ENCODE data around the gene ZEB1.

DNA sequence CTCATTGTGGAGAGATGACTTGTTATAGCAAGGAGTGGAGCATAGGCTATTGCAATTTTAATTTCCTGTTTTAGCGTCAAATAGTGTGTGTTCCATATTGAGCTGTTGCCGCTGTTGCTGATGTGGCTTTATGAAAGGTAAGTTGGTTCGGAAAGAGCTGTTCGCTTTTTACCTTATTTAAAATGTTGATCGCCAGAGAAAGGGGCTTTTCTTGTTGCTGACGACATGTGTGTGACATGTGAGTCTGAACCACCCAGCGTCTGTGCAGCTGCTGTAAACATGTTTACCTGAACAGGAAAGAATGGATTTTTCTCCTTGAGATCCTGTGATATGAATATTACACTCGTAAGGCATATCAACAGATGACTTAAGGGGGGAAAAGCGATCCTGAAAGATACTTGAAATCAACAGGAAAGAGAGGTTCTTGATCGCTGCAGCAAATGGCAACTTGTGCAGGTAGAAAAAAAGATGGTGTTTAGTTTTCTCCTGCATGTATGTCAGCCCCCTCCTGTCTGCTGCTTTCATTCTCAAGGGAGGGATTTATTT lies 2.5 kb downstream of the ZEB1 start:
- TF ChIP-seq, protein P1, sequence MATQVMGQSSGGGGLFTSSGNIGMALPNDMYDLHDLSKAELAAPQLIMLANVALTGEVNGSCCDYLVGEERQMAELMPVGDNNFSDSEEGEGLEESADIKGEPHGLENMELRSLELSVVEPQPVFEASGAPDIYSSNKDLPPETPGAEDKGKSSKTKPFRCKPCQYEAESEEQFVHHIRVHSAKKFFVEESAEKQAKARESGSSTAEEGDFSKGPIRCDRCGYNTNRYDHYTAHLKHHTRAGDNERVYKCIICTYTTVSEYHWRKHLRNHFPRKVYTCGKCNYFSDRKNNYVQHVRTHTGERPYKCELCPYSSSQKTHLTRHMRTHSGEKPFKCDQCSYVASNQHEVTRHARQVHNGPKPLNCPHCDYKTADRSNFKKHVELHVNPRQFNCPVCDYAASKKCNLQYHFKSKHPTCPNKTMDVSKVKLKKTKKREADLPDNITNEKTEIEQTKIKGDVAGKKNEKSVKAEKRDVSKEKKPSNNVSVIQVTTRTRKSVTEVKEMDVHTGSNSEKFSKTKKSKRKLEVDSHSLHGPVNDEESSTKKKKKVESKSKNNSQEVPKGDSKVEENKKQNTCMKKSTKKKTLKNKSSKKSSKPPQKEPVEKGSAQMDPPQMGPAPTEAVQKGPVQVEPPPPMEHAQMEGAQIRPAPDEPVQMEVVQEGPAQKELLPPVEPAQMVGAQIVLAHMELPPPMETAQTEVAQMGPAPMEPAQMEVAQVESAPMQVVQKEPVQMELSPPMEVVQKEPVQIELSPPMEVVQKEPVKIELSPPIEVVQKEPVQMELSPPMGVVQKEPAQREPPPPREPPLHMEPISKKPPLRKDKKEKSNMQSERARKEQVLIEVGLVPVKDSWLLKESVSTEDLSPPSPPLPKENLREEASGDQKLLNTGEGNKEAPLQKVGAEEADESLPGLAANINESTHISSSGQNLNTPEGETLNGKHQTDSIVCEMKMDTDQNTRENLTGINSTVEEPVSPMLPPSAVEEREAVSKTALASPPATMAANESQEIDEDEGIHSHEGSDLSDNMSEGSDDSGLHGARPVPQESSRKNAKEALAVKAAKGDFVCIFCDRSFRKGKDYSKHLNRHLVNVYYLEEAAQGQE (IDR thresholded peaks at IDR 0.05; ENCODE audit: low read depth) = no peak
- TF ChIP-seq FOXM1 (IDR thresholded peaks at IDR 0.05; ENCODE audit: borderline replicate concordance, low read depth) (no peak), RAD21 (IDR thresholded peaks at IDR 0.05; ENCODE audit: low read depth) (no peak), TEAD4 (IDR thresholded peaks at IDR 0.05) (no peak), EP300 (IDR thresholded peaks at IDR 0.05; ENCODE audit: borderline replicate concordance) (no peak), MAX (IDR thresholded peaks at IDR 0.05) (no peak), USF1 (IDR thresholded peaks at IDR 0.05) (no peak), EGR1 (IDR thresholded peaks at IDR 0.05) (no peak), TCF12 (IDR thresholded peaks at IDR 0.05; ENCODE audit: low read depth) (no peak), TAF1 (IDR thresholded peaks at IDR 0.05; ENCODE audit: low read depth) (no peak), ZBTB7A (IDR thresholded peaks at IDR 0.05; ENCODE audit: low read depth) (no peak), CREB1 (IDR thresholded peaks at IDR 0.05; ENCODE audit: low read depth) (no peak), YY1 (IDR thresholded peaks at IDR 0.05; ENCODE audit: low read depth) (no peak), CEBPB (IDR thresholded peaks at IDR 0.05) (no peak)
